ENCODE data around the gene FAM3D.
"Not testable (repeated sequence)": the region's sequence is repeated elsewhere in the genome, so short reads cannot be mapped to it uniquely, and the experiment has no call there.

The FAM3D gene

DNA sequence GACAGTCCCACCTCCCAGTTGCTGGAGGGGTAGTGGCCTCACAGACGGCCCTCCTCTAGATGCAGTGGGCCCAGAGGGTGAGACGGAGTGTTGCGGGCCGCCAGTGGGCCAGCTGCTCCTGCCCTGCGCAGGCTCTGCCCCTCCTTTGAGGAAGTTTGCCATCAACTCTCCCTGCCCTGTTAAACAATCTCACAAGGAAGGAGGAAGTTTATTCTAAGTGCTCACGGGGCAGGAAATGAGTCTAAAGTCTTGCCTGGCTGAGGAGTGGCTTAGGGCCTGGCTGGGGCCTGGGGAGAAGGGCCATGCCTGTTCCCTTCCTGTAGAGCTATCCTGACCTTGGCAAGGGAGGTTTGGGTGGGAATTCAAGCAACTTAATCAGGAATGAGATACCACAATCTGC, at the start of gene FAM3D:
FAM3D (minus strand) TSS at position 92 of the 400 bp plus-strand sequence. CDS start 11,211 bp downstream, outside the sequence.
- Histone ChIP-seq H3K9ac (ENCODE audit: low read depth, low read length) (no peak within 1 kb of the TSS), H3K9me3 (ENCODE audit: control insufficient read depth, insufficient read depth, low read length) (no peaks in the 10 kb centered on the region), H3K4me1 (ENCODE audit: control insufficient read depth, insufficient read depth, low read length) (no peaks in the 10 kb centered on the region), H3K36me3 (ENCODE audit: control insufficient read depth, insufficient read depth, low read length) (no peaks in the 10 kb centered on the region), H3K4me3 (ENCODE audit: low read depth, low read length) (no peak within 1 kb of the TSS), H3K27me3 (ENCODE audit: control insufficient read depth, insufficient read depth, low read length) (no peaks in the 10 kb centered on the region)

- Histone ChIP-seq H3K9me3 (ENCODE audit: control insufficient read depth, insufficient read depth, low read length) (no peaks in the 10 kb centered on the region), H3K9ac (ENCODE audit: low read depth, low read length) (no peak overlapping the region), H3K4me3 (ENCODE audit: low read depth, low read length) (no peak overlapping the region), H3K27me3 (ENCODE audit: control insufficient read depth, insufficient read depth, low read length) (no peaks in the 10 kb centered on the region), H3K36me3 (ENCODE audit: control insufficient read depth, insufficient read depth, low read length) (peaks cover 3% of the 10 kb centered on the region), H3K4me1 (ENCODE audit: control insufficient read depth, insufficient read depth, low read length) (no peaks in the 10 kb centered on the region)
Observed at GRCh38 chr3:58713715-58714401, 47.3 kb upstream of the FAM3D start.

GRCh38 chr3:58711871-58712270, 45.3 kb upstream of the FAM3D start:
- Histone ChIP-seq H3K27me3 (ENCODE audit: control insufficient read depth, insufficient read depth, low read length) (no peaks in the 10 kb centered on the region), H3K4me3 (ENCODE audit: low read depth, low read length) (no peak overlapping the region), H3K9ac (ENCODE audit: low read depth, low read length) (no peak overlapping the region), H3K4me1 (ENCODE audit: control insufficient read depth, insufficient read depth, low read length) (no peaks in the 10 kb centered on the region), H3K9me3 (ENCODE audit: control insufficient read depth, insufficient read depth, low read length) (no peaks in the 10 kb centered on the region), H3K36me3 (ENCODE audit: control insufficient read depth, insufficient read depth, low read length) (peaks cover 3% of the 10 kb centered on the region)

DNA sequence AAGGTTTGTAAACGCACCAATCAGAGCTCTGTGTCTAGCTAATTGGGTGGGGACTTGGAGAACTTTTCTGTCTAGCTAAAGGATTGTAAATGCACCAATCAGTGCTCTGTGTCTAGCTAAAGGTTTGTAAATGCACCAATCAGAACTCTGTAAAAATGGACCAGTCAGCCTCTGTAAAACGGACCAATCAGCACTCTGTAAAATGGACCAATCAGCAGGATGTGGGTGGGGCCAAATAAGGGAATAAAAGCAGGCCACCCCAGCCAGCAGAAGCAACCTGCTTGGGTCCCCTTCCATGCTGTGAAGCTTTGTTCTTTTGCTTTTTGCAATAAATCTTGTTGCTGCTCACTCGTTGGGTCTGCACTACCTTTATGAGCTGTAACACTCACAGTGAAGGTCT, 42.4 kb upstream of the FAM3D start:
- H3K36me3 ChIP-seq (ENCODE audit: control insufficient read depth, insufficient read depth, low read length); H3K9me3 ChIP-seq (ENCODE audit: control insufficient read depth, insufficient read depth, low read length); H3K9ac ChIP-seq (ENCODE audit: low read depth, low read length); H3K4me1 ChIP-seq (ENCODE audit: control insufficient read depth, insufficient read depth, low read length); H3K27me3 ChIP-seq (ENCODE audit: control insufficient read depth, insufficient read depth, low read length); H3K4me3 ChIP-seq (ENCODE audit: low read depth, low read length): not testable (repeated sequence)

DNA sequence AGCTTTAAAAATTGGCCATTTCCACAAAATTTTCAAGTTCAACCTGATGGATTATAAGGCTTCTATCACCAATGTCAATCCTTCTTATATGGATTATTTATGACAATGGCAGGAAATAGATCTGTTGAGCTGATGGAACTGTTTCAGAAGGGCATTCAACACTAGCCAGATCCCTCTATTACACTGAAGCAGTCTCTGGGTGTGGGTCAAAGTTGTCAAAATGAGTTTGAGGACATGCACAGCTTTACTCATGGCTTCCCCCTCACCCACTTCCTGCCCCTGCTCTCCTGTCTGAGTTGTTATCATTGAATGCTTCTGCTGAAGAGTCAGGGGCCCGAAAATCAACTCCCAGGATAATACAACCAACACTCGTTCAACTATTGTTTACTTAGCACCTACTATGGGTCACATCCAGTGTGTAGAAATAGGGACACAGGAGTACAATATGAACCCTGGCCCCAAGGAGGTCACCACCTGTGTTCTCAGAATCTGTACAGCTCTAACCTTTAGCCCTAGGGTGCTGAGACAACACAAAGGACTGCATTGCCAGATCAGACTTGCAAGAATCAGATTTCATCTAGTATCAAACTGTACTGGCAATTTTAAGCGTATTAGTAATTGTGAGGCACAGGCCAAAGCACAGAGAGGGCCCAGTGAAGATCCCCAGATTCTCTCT, 41.7 kb upstream of the FAM3D start:
- Histone ChIP-seq H3K27me3 (ENCODE audit: control insufficient read depth, insufficient read depth, low read length) (no peaks in the 10 kb centered on the region), H3K9ac (ENCODE audit: low read depth, low read length) (no peak overlapping the region), H3K36me3 (ENCODE audit: control insufficient read depth, insufficient read depth, low read length) (no peaks in the 10 kb centered on the region)

DNA sequence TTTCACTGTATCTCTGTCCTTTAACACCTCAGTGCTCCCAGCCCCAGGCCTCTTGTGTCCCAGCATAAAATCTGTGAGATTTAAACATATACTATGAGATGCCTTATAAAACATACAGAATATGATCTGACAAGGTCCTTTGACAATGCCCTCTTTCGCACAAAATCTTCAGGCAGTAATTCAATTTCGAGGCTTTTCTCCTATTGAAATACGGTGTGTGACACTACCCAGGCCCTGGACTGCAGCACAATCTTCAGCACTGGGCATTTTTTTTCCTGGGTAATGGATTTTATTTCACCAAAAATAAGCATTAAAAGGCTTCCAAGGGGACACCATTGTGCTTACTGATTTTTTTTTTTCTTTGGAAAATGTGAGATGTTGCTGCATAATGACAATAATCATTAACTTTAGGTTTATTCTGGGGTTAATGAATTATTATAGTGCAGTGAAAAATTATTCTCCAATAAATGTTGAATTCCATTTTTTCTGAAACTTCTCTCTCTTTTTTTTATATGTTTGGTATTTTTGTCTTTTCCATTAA, 40.9 kb upstream of the FAM3D start:
- Histone ChIP-seq H3K36me3 (ENCODE audit: control insufficient read depth, insufficient read depth, low read length) (no peaks in the 10 kb centered on the region), H3K9me3 (ENCODE audit: control insufficient read depth, insufficient read depth, low read length) (no peaks in the 10 kb centered on the region), H3K27me3 (ENCODE audit: control insufficient read depth, insufficient read depth, low read length) (no peaks in the 10 kb centered on the region), H3K9ac (ENCODE audit: low read depth, low read length) (no peak overlapping the region), H3K4me3 (ENCODE audit: low read depth, low read length) (no peak overlapping the region), H3K4me1 (ENCODE audit: control insufficient read depth, insufficient read depth, low read length) (no peaks in the 10 kb centered on the region)

More for the DNA sequence above, 41.7 kb upstream of the FAM3D start:
- H3K4me3 ChIP-seq (ENCODE audit: low read depth, low read length): no peak overlapping the region
- no peaks in the 10 kb centered on the region for H3K9me3 ChIP-seq (ENCODE audit: control insufficient read depth, insufficient read depth, low read length)
- no peaks in the 10 kb centered on the region for H3K4me1 ChIP-seq (ENCODE audit: control insufficient read depth, insufficient read depth, low read length)

DNA sequence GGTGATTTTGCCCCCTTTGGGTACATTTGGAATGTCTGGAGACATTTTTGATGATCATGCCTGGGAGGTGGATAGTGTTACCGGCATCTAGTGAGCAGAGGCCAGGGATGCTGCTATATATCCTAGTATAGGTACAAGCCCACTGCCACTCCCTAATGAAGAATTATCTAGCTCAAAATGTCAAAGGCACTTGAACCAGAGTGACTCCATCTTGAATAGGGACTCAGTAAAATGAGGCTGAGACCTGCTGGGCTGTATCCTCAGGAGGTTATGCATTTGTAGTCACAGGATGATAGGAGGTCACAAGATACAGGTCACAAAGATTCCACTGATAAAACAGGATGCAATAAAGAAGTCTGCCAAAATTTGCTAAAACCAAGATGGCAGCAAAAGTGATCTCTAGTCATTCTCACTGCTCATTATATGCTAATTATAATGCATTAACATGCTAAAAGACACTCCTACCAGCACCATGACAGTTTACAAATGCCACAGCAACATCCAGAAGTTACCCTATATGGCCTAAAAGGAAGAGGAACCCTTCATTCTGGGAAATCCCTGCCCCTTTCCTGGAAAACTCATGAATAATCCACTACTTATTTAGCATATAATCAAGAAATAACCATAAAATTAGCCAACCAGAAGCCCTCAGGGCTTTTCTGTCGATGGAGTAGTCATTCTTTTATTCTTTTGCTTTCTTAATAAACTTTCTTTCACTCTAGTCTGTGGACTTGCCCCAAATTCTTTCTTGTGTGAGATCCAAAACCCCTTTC, 40.0 kb upstream of the FAM3D start:
- Histone ChIP-seq H3K9me3 (ENCODE audit: control insufficient read depth, insufficient read depth, low read length) (no peaks in the 10 kb centered on the region), H3K4me3 (ENCODE audit: low read depth, low read length) (no peak overlapping the region), H3K27me3 (ENCODE audit: control insufficient read depth, insufficient read depth, low read length) (no peaks in the 10 kb centered on the region), H3K4me1 (ENCODE audit: control insufficient read depth, insufficient read depth, low read length) (no peaks in the 10 kb centered on the region), H3K36me3 (ENCODE audit: control insufficient read depth, insufficient read depth, low read length) (no peaks in the 10 kb centered on the region), H3K9ac (ENCODE audit: low read depth, low read length) (no peak overlapping the region)

DNA sequence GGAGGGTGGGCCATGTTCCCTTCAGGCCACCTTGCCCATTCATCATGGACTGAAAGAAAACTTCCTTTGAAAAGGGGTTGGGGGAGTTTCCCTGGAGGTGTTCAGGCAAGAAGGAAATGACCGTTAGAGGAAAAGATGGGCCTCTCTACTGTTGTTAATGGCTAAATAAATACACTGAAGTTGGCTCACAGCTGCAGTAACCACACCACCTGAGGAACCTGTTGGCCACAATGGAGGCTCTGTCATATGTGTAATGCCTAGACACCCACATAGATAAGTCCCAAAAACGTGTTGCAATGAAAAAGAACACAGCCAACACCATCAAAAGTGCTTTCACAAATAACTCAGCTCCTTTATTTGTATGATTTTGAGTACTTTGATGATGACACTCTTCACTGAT, 38.2 kb upstream of the FAM3D start:
- no peak overlapping the region for H3K9ac ChIP-seq (ENCODE audit: low read depth, low read length)

DNA sequence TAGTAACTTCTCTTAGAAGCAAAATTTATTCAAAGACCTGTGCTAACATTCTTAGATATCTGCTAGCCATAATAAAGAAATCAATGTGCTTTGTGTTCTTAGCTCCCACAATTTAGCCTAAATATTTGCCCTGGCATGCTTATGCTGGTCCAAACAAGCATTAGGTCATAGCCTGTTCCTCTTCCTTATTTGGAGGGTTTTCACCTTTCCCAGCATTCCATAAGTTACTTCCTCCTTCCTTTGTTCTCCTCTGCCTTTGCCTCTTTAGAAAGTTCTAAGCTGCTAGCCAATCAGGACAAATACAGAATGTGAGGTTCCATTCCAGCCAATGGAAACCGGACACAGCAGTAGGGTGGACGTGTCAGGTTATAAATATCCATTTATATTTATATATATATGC, 37.7 kb upstream of the FAM3D start:
- H3K9ac ChIP-seq (ENCODE audit: low read depth, low read length); H3K4me1 ChIP-seq (ENCODE audit: control insufficient read depth, insufficient read depth, low read length); H3K4me3 ChIP-seq (ENCODE audit: low read depth, low read length); H3K36me3 ChIP-seq (ENCODE audit: control insufficient read depth, insufficient read depth, low read length); H3K27me3 ChIP-seq (ENCODE audit: control insufficient read depth, insufficient read depth, low read length); H3K9me3 ChIP-seq (ENCODE audit: control insufficient read depth, insufficient read depth, low read length): not testable (repeated sequence)

More for the DNA sequence above, 38.2 kb upstream of the FAM3D start:
- no peaks in the 10 kb centered on the region for H3K36me3 ChIP-seq (ENCODE audit: control insufficient read depth, insufficient read depth, low read length)
- H3K4me1 ChIP-seq (ENCODE audit: control insufficient read depth, insufficient read depth, low read length): no peaks in the 10 kb centered on the region
- H3K4me3 ChIP-seq (ENCODE audit: low read depth, low read length): no peak overlapping the region
- no peaks in the 10 kb centered on the region for H3K27me3 ChIP-seq (ENCODE audit: control insufficient read depth, insufficient read depth, low read length)
- H3K9me3 ChIP-seq (ENCODE audit: control insufficient read depth, insufficient read depth, low read length): no peaks in the 10 kb centered on the region

DNA sequence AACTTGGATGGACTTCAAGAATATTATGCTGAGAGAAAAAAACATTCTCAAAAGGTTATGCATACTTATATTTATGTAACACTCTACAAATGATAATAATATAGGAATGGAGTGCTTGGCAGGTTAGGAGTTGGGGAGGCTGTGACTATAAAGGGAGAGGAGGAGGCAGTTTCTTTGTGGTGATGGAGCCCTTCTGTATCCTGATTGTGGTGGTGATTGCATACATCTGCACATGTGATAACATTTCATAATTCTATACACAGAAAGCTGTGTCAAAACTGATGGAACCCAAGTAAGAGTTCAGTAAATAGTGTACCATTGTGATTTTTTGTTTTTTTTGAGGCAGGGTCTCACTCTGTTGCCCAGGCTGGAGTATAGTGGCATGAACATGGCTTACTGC, 31.7 kb upstream of the FAM3D start:
- Histone ChIP-seq H3K36me3 (ENCODE audit: control insufficient read depth, insufficient read depth, low read length) (no peaks in the 10 kb centered on the region), H3K9ac (ENCODE audit: low read depth, low read length) (no peak overlapping the region), H3K4me1 (ENCODE audit: control insufficient read depth, insufficient read depth, low read length) (no peaks in the 10 kb centered on the region), H3K4me3 (ENCODE audit: low read depth, low read length) (no peak overlapping the region), H3K27me3 (ENCODE audit: control insufficient read depth, insufficient read depth, low read length) (no peaks in the 10 kb centered on the region), H3K9me3 (ENCODE audit: control insufficient read depth, insufficient read depth, low read length) (peaks cover 4% of the 10 kb centered on the region)

DNA sequence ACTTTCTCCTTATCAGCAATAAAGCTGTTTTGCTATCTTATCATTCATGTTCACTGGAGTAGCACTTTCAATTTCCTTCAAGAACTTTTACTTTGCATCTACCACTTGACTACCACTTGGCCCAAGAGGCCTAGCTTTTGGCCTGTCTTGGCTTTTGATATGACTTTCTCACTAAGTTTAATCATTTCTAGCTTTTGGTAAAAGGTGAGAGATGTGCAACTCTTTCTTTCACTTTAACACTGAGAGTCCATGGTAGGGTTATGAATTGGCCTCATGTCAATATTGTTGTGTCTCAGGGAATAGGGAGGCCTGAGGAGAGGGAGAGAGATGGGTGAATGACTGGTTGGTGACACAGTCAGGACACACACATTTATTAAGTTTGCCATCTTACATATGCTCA, 31.0 kb upstream of the FAM3D start:
- no peak overlapping the region for H3K4me3 ChIP-seq (ENCODE audit: low read depth, low read length)
- no peak overlapping the region for H3K9ac ChIP-seq (ENCODE audit: low read depth, low read length)
- peaks cover 6% of the 10 kb centered on the region for H3K9me3 ChIP-seq (ENCODE audit: control insufficient read depth, insufficient read depth, low read length)
- no peaks in the 10 kb centered on the region for H3K4me1 ChIP-seq (ENCODE audit: control insufficient read depth, insufficient read depth, low read length)
- H3K36me3 ChIP-seq (ENCODE audit: control insufficient read depth, insufficient read depth, low read length): no peaks in the 10 kb centered on the region
- H3K27me3 ChIP-seq (ENCODE audit: control insufficient read depth, insufficient read depth, low read length): no peaks in the 10 kb centered on the region
